T-cell (primary cell): ENCODE results near the gene CLIP1. TPM values are rescaled to one million over a fixed set of nuclear protein-coding genes. Genes with fewer than 3 reads are reported as not detected.

Source experiments
- ATAC-seq, 4 experiments: fragments of 200-7000 bp in 3 of 4; fragments of 150-1000 bp in 1 of 4; cut with Tn5 transposase; replicated peaks in 1 of 4; 1 replicate in 3 of 4; 2 replicates in 1 of 4; pipeline ENCODE4 v1.10.0; 2021; ENCODE audit warnings: moderate library complexity in 3 of 4, mild to moderate bottlenecking in 2 of 4, moderate number of reproducible peaks in 1 of 4
- CTCF ChIA-PET, 2 donors: fragments of 300-600 bp; sonication (Branson Sonifier 250); formaldehyde crosslinking; loops; one replicate each; lab custom pipeline; 2022; ENCODE audit warnings: antibody characterized with exemption in 2 of 2; lab: Charles Lee
- POLR2A ChIA-PET, 2 donors: fragments of 300-600 bp; sonication (Branson Sonifier 250); formaldehyde crosslinking; loops; one replicate each; lab custom pipeline; 2022; ENCODE audit warnings: antibody characterized with exemption in 2 of 2; lab: Charles Lee
- DNase-seq, 35 experiments: peaks; one replicate each; pipeline versions ENCODE4 v3.0.0 to v3.0.0-alpha.2; 2013 to 2023
- H3K27ac ChIP-seq: one replicate; pipeline ENCODE4 v1.5.1; 2013; ENCODE audit warnings: low read length
- H3K27me3 ChIP-seq, 2 experiments: replicated peaks in 1 of 2; 1 replicate in 1 of 2; 2 replicates in 1 of 2; pipeline versions ENCODE4 v1.6.1 to v1.7.0; 2013; ENCODE audit warnings: low read length in 1 of 2, mixed read lengths in 1 of 2; ENCODE audit not compliant: control insufficient read depth in 2 of 2, insufficient read depth in 2 of 2; ENCODE audit errors: extremely low read depth in 1 of 2
- H3K36me3 ChIP-seq, 2 donors: 1 replicate in 1 of 2; 2 replicates in 1 of 2; pipeline versions ENCODE4 v1.6.1 to v1.7.0; 2013; ENCODE audit warnings: low read length in 1 of 2; ENCODE audit not compliant: control insufficient read depth in 2 of 2, insufficient read depth in 1 of 2; ENCODE audit errors: extremely low read depth in 1 of 2
- H3K4me1 ChIP-seq, 2 experiments: 1 replicate in 1 of 2; 2 replicates in 1 of 2; pipeline versions ENCODE4 v1.6.1 to v1.7.0; 2013; ENCODE audit warnings: low read length in 2 of 2, mixed read lengths in 1 of 2; ENCODE audit not compliant: insufficient read depth in 2 of 2, control insufficient read depth in 1 of 2; ENCODE audit errors: extremely low read depth in 1 of 2
- H3K4me3 ChIP-seq, 2 donors: 1 replicate in 1 of 2; 2 replicates in 1 of 2; pipeline versions ENCODE4 v1.5.1 to v1.7.0; 2013; ENCODE audit warnings: mild to moderate bottlenecking in 2 of 2, low read length in 1 of 2, moderate library complexity in 1 of 2; ENCODE audit not compliant: control insufficient read depth in 1 of 2; ENCODE audit errors: extremely low read depth in 1 of 2
- H3K9me3 ChIP-seq: 2 replicates; pipeline ENCODE4 v1.7.0; 2013
- H3K27ac Mint-ChIP-seq, 2 donors: one replicate each; pipeline ENCODE4 v1.8.0; 2020 to 2021; ENCODE audit warnings: mild to moderate bottlenecking in 2 of 2, mixed read lengths in 2 of 2
- H3K27me3 Mint-ChIP-seq, 2 donors: one replicate each; pipeline ENCODE4 v1.8.0; 2021 to 2022; ENCODE audit warnings: mixed read lengths in 2 of 2
- H3K36me3 Mint-ChIP-seq: one replicate; pipeline ENCODE4 v1.8.0; 2021; ENCODE audit warnings: mixed read lengths
- H3K4me1 Mint-ChIP-seq, 3 donors: one replicate each; pipeline ENCODE4 v1.8.0; 2020 to 2022; ENCODE audit warnings: mixed read lengths in 3 of 3, mild to moderate bottlenecking in 1 of 3
- H3K4me3 Mint-ChIP-seq, 3 donors: one replicate each; pipeline ENCODE4 v1.8.0; 2020 to 2022; ENCODE audit warnings: mild to moderate bottlenecking in 3 of 3, mixed read lengths in 3 of 3, moderate library complexity in 3 of 3
- H3K9me3 Mint-ChIP-seq, 3 donors: one replicate each; pipeline ENCODE4 v1.8.0; 2020 to 2022; ENCODE audit warnings: mixed read lengths in 3 of 3
- WGBS: methylation state at CpG from one replicate; pipeline ENCODE4 v1.1.5; 2013; ENCODE audit warnings: missing lambda C conversion rate; ENCODE audit not compliant: insufficient coverage; 5-methylcytosine and 5-hydroxymethylcytosine counted together
- total RNA-seq, 35 experiments: library from RNA in 6 of 35; stranded (reverse) in 6 of 35; fragments of 120-200 nt in 1 of 35; gene quantifications; one replicate each; pipeline versions ENCODE4 v1.2.1 to v1.2.4 and lab custom pipeline; 2013 to 2026

The CLIP1 gene
- total RNA-seq, 5 donors from 2014 or later (not counting 1 experiment from before 2014, with no cell fraction given) = 47.2 to 69.5 (median 59.4) TPM

DNA sequence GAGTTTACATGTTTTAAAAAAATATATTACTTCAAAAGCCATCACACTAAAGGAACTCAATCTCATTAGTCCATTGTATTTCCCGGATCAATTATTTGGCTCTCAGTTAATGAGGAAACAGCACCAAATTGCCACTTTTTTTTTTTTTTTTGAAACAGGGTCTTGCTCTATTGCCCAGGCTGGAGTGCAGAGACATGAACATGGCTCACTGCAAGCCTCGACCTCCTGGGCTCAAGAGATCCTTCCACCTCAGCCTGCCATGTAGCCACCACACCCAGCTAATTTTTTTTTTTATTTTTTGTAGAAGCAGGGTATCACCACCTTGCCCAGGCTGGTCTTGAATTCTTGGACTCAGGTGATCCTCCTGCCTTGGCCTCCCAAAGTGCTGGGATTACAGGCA lies 77.4 kb downstream of the CLIP1 start:
- Mint-ChIP-seq H3K27me3 (no peaks in the 10 kb centered on the region), H3K9me3 (no peaks in the 10 kb centered on the region), H3K27ac (no peak overlapping the region), H3K36me3 (peaks cover 31% of the 10 kb centered on the region), H3K4me1 (no peaks in the 10 kb centered on the region), H3K4me3 (no peak overlapping the region)
- DNase-seq (no peak), ATAC-seq (no peak)
- Histone ChIP-seq H3K4me1 (no peaks in the 10 kb centered on the region), H3K27me3 (no peaks in the 10 kb centered on the region), H3K4me3 (no peak overlapping the region), H3K36me3 (peaks cover 0 to 29% of the 10 kb centered on the region in 2 donors), H3K9me3 (no peaks in the 10 kb centered on the region), H3K27ac (no peak overlapping the region)
- 85% methylated on average over 2 of the region's 2 CpGs for WGBS
- ChIA-PET POLR2A (interaction anchor here in 1 of 2 donors (0.6 kb wide), 1 partner anchor 24 kb away, joined by 4 read pairs; no protein-coding TSS in a partner anchor), CTCF (no interaction called here)

DNA sequence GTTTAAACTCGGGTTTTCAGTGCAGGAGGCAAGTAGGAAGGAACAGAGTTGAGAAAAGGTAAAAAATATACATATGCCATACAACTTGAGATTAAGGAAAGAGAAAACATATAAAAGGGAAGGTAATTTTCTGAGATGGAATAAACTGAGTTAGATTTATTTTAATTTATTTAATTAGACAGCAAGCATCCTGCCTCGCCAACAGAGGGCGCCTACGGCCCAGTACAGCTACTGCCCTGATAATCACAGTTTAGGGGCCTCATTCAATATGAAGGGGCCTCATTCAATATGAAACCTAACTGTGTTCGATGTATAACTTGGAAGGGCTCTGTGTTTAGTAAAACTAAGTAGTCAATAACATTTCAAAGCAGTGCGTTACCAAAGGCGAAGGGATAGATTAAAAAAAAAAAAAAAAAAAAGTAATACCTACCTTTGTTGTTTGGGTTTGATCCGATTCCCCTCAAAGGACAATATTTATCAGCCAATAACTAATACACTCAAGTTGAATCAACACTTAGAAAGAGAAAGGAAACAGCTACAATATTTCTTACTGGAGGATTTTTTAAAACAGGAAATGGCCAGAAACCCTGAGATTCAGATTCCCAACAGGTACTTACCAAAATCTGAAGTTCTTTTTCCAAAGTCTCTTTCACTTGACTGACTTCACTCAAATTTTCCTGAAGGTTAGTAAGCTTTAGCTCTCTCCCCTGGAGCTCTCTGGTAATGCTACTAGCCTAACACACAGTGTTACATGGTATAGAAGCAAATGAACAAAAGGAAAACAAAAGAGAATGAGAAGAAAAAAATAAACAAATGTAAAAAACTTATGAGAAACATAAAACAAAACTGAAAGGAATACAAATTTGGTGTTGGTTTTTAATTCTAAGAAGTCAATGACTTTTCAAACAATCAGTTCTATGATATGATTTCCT lies 86.2 kb downstream of the CLIP1 start:
- Histone ChIP-seq H3K4me3 (no peak overlapping the region), H3K36me3 (peaks cover 3 to 42% of the 10 kb centered on the region in 2 donors), H3K4me1 (no peaks in the 10 kb centered on the region), H3K27ac (no peak overlapping the region), H3K27me3 (no peaks in the 10 kb centered on the region), H3K9me3 (no peaks in the 10 kb centered on the region)
- peak in 29 of 35 experiments; percentile 9 to 61 (median 33) for DNase-seq
- Mint-ChIP-seq H3K27me3 (no peaks in the 10 kb centered on the region), H3K27ac (peak overlapping the region; percentile 66), H3K9me3 (no peaks in the 10 kb centered on the region), H3K4me1 (peaks cover 4 to 7% (median 6%) of the 10 kb centered on the region in 3 donors), H3K4me3 (no peak overlapping the region), H3K36me3 (peaks cover 42% of the 10 kb centered on the region)
- CTCF ChIA-PET = interaction anchor here (0.6 to 1.5 kb wide), 10 partner anchors 19 to 625 kb away, joined by 3 to 13 read pairs (median 4); no protein-coding TSS in a partner anchor
- peak in 1 of 4 experiments; percentile 48 for ATAC-seq
- no CpG with 5 or more reads among the region's 8 CpGs for WGBS
- POLR2A ChIA-PET = no interaction called here

DNA sequence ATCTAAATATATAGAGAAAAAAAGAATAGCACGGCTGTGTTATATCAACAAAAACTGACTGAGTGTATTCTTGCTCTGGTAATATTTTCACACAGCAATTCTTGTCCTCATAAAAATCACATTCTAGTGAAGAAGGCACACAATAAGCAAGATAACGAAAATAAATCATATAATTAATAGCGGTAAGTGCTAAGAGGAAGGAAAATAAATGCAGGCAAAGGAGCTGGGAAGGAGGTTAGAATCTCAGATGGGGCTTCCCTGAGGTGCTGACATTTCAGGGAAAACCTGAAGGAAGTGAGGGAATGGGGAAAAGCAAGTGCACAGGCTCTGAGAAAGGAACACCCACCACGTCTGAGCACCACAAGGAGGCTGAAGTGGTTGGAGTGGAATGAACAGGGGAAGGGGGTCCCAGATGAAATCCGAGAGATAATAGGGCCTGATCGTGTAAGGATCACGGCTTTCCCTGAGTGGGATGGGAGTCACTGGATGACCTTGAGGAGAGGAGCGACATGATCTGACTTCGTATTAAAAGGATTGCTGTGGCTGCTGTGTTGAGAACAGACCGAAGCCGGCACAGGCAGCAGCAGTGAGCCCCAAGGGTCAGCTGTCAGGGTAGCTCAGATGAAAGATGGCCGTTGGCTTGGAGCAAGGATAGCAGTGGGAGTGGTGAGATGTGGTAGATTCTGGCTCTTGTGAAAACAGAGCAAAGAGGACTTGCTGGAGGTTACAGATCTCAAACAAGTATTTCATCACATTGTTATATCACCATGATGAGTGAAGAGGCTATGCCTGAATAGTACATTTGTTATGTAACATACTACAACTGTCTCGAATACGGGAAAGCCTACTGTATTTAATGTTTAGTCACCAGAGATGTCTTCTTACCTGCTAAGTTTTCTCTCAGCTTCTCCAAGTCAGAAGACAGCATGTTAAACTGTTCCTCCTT lies 89.1 kb downstream of the CLIP1 start:
- Mint-ChIP-seq H3K27me3 (no peaks in the 10 kb centered on the region), H3K4me3 (no peak overlapping the region), H3K36me3 (peaks cover 24% of the 10 kb centered on the region), H3K4me1 (peaks cover 4 to 7% (median 6%) of the 10 kb centered on the region in 3 donors), H3K9me3 (no peaks in the 10 kb centered on the region), H3K27ac (no peak overlapping the region)
- no peak for DNase-seq
- Histone ChIP-seq H3K27ac (no peak overlapping the region), H3K36me3 (peaks cover 3 to 45% of the 10 kb centered on the region in 2 donors), H3K27me3 (no peaks in the 10 kb centered on the region), H3K9me3 (no peaks in the 10 kb centered on the region), H3K4me3 (no peak overlapping the region), H3K4me1 (no peaks in the 10 kb centered on the region)
- no peak for ATAC-seq
- WGBS = 95% methylated on average over 9 of the region's 14 CpGs
- POLR2A ChIA-PET = interaction anchor here in 1 of 2 donors (0.5 kb wide), 1 partner anchor 14 kb away, joined by 3 read pairs; no protein-coding TSS in a partner anchor
- CTCF ChIA-PET = interaction anchor here (0.5 to 0.8 kb wide), 4 partner anchors 22 to 1267 kb away, joined by 3 read pairs; no protein-coding TSS in a partner anchor

DNA sequence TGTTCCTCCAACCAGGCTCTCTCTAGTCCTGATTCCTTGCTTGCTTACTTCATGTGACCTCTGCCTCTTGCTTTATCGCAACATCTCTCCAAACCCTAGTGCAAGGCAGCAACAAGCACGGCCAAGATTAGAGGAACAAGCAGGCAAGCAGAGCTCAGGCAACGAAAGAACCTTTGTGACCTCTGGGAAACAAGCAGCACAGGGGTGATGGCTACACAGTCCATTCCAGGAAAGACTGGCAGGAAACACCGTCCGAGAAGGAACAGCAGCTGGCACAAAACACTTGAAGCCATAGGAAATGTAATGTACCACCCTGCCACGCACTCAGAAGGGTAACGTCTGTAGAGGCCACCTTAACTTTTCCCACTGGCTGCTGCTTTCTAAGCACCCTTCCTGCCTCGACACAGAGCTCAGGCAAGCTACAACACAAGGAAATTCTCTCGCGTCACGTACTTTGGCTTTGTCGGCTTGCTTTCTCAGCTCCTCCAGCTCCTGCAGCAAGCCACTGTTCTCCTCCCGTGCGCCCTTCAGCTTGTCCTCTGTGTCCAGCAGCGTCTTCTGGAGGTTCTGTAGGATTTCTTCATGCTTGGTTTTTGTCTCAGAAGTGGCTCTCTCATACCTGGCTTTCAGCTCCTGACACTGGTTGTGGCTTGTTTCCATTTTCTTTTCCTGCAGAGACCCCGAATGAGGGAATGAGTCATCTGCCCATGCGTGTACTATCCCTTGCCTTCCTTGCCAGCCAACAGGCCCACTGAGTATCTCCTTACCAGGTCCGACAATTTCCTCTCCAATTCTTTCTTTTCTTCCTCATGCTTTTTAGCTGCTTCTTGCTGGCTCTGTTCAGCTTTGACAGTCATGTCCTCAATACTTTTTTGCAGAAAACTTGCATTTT lies 94.7 kb downstream of the CLIP1 start:
- H3K27ac ChIP-seq = no peak overlapping the region
- peaks cover 30% of the 10 kb centered on the region for H3K36me3 Mint-ChIP-seq
- H3K27ac Mint-ChIP-seq = peak overlapping the region; percentile 82 to 87
- no peaks in the 10 kb centered on the region for H3K27me3 Mint-ChIP-seq
- POLR2A ChIA-PET = no interaction called here
- no peak for ATAC-seq
- H3K4me1 Mint-ChIP-seq = peaks cover 22 to 23% (median 23%) of the 10 kb centered on the region in 3 donors
- DNase-seq = peak in 3 of 35 experiments; percentile 4 to 10 (median 6)
- H3K4me1 ChIP-seq = peaks cover 12 to 15% of the 10 kb centered on the region in 2 experiments
- CTCF ChIA-PET = interaction anchor here (0.5 to 1.1 kb wide), 3 partner anchors 13 to 1205 kb away, joined by 3 to 6 read pairs (median 4); no protein-coding TSS in a partner anchor
- 82% methylated on average over 18 of the region's 18 CpGs for WGBS
- peak overlapping the region in 1 of 3 donors; percentile 26 for H3K4me3 Mint-ChIP-seq
- no peaks in the 10 kb centered on the region for H3K9me3 ChIP-seq
- no peaks in the 10 kb centered on the region for H3K27me3 ChIP-seq
- H3K36me3 ChIP-seq = peaks cover 8 to 53% of the 10 kb centered on the region in 2 donors
- H3K9me3 Mint-ChIP-seq = no peaks in the 10 kb centered on the region
- H3K4me3 ChIP-seq = no peak overlapping the region

DNA sequence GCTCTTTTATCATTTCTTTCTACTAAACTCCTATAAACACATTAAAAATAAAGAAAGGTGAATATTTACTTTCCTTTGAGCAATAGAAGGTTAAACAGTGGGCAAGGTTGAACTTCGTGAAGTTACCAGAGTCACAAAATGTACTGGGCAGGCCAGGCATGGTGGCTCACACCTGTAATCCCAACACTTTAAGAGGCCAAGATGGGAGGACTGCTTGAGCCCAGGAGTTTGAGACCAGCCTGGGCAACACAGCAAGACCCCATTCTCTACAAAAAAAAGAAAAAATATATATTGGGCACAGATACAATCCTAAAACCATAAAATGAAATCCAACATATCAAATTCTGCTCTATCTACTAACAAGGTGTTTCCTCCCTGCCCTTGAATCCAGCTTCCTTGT lies 95.5 kb downstream of the CLIP1 start:
- WGBS = no CpG with 5 or more reads among the region's 1 CpG

More for the DNA sequence above, 95.5 kb downstream of the CLIP1 start:
- ATAC-seq (no peak), DNase-seq (no peak)
- Mint-ChIP-seq H3K27me3 (no peaks in the 10 kb centered on the region), H3K9me3 (no peaks in the 10 kb centered on the region), H3K4me1 (peaks cover 22 to 23% (median 23%) of the 10 kb centered on the region in 3 donors), H3K27ac (peak overlapping the region; percentile 82 to 87), H3K4me3 (peak overlapping the region in 1 of 3 donors; percentile 46), H3K36me3 (peaks cover 33% of the 10 kb centered on the region)
- ChIA-PET POLR2A (no interaction called here), CTCF (interaction anchor here in 1 of 2 donors (1.1 kb wide), 1 partner anchor 12 kb away, joined by 3 read pairs; no protein-coding TSS in a partner anchor)
- Histone ChIP-seq H3K9me3 (no peaks in the 10 kb centered on the region), H3K27me3 (no peaks in the 10 kb centered on the region), H3K36me3 (peaks cover 8 to 58% of the 10 kb centered on the region in 2 donors), H3K4me3 (no peak overlapping the region), H3K27ac (no peak overlapping the region), H3K4me1 (peaks cover 12 to 15% of the 10 kb centered on the region in 2 experiments)
